Esophagus muscularis mucosa (tissue), 3 donors: Measurements from ENCODE around the gene TGFBI.

Experiments
- POLR2A ChIP-seq: fragments of 450-650 bp; IDR thresholded peaks from one replicate; pipeline ENCODE4 v1.6.1; 2017; ENCODE audit warnings: antibody characterized with exemption, moderate library complexity, mild to moderate bottlenecking, low read depth
- POLR2AphosphoS5 ChIP-seq, 2 donors: sonication (generic); formaldehyde crosslinking; IDR thresholded peaks; one replicate each; pipeline ENCODE4 v1.6.1; 2017; ENCODE audit warnings: antibody characterized with exemption in 2 of 2
- TF ChIP-seq, protein P1 (sequence below), 3 experiments: fragments of 200-600 bp in 2 of 3; fragments of 450-650 bp in 1 of 3; sonication (generic) in 2 of 3; IDR thresholded peaks; one replicate each; pipeline ENCODE4 v1.5.1; 2017 to 2019; ENCODE audit warnings: antibody characterized with exemption in 3 of 3, mild to moderate bottlenecking in 2 of 3, moderate library complexity in 1 of 3

DNA sequence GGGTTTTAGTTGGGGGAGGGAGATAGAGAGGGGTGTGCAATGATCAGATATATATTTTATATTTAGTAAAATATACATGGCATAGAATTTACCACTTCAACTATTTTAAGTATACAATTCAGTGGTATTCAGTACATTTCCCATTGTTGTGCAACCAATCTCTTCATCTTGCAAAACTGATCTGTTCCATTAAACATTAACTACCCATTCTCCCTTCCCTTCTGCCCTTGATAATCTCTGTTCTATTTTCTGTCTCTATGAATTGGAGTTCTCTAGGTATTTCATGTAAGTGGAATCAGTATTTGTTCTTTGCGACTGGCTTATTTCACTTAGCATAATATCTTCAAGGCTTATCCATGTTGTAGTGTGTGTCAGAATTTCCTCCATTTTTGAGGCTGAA is 38.6 kb downstream of the TGFBI start:
- TF ChIP-seq POLR2A, result no peak
- TF ChIP-seq, protein P1, sequence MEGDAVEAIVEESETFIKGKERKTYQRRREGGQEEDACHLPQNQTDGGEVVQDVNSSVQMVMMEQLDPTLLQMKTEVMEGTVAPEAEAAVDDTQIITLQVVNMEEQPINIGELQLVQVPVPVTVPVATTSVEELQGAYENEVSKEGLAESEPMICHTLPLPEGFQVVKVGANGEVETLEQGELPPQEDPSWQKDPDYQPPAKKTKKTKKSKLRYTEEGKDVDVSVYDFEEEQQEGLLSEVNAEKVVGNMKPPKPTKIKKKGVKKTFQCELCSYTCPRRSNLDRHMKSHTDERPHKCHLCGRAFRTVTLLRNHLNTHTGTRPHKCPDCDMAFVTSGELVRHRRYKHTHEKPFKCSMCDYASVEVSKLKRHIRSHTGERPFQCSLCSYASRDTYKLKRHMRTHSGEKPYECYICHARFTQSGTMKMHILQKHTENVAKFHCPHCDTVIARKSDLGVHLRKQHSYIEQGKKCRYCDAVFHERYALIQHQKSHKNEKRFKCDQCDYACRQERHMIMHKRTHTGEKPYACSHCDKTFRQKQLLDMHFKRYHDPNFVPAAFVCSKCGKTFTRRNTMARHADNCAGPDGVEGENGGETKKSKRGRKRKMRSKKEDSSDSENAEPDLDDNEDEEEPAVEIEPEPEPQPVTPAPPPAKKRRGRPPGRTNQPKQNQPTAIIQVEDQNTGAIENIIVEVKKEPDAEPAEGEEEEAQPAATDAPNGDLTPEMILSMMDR (IDR thresholded peaks at IDR 0.05), result no peak
- TF ChIP-seq POLR2AphosphoS5 (IDR thresholded peaks at IDR 0.05), result no peak
